Left lung (tissue), 10 donors: ENCODE results near the gene PTPN3. TPM values are rescaled to one million over a fixed set of nuclear protein-coding genes. Genes with fewer than 3 reads are reported as not detected.

Experiments
- ATAC-seq: fragments of 200-7000 bp; cut with Tn5 transposase; one replicate; pipeline ENCODE4 v1.9.1; 2020; ENCODE audit warnings: moderate library complexity
- DNase-seq, 4 donors: peaks; one replicate each; pipeline ENCODE4 v3.0.0-alpha.2; 2013 to 2020
- H3K27ac ChIP-seq, 2 donors: fragments of 200-600 bp; sonication (generic) in 1 of 2; one replicate each; pipeline versions ENCODE4 v1.5.0 to v1.8.0; 2020 to 2021
- H3K27me3 ChIP-seq, 2 donors: fragments of 200-600 bp; sonication (generic) in 1 of 2; one replicate each; pipeline versions ENCODE4 v1.5.0 to v1.8.0; 2020 to 2021
- H3K36me3 ChIP-seq, 2 donors: fragments of 200-600 bp; sonication (generic) in 1 of 2; one replicate each; pipeline versions ENCODE4 v1.5.0 to v1.8.0; 2020 to 2021
- H3K4me1 ChIP-seq, 2 donors: fragments of 200-600 bp; one replicate each; pipeline ENCODE4 v1.8.0; 2021
- H3K4me3 ChIP-seq, 2 donors: fragments of 200-600 bp; sonication (generic) in 1 of 2; one replicate each; pipeline versions ENCODE4 v1.5.0 to v1.8.0; 2020 to 2021; ENCODE audit warnings: mild to moderate bottlenecking in 1 of 2
- H3K9me3 ChIP-seq, 2 donors: fragments of 200-600 bp; sonication (generic) in 1 of 2; one replicate each; pipeline versions ENCODE4 v1.5.0 to v1.8.0; 2020 to 2021
- CTCF ChIP-seq, 2 donors: fragments of 200-600 bp; sonication (generic) in 1 of 2; IDR thresholded peaks; one replicate each; pipeline versions ENCODE4 v1.5.0 to v1.8.0; 2021; ENCODE audit warnings: antibody characterized with exemption in 2 of 2
- intact Hi-C, 2 donors: fragments of 100-400 bp; cut with DNase I; formaldehyde crosslinking; loops; one replicate each; pipeline versions ENCODE4 v1.11.2 to v1.14.2; 2022
- polyA plus RNA-seq, 6 donors: library from polyadenylated mRNA; unstranded; fragments of 120-200 nt; gene quantifications; one replicate each; pipeline ENCODE4 v1.2.1, GENCODE V29; 2013; ENCODE audit not compliant: insufficient read length in 6 of 6
- total RNA-seq, 2 donors: library from RNA; stranded (reverse); fragmentation: NEBNext Ultra II Directional; extraction: Animal tissue kit (Norgen Biotek cat#: 25700); gene quantifications; one replicate each; pipeline ENCODE4 v1.2.1, GENCODE V29; 2021
- donor health status: DM: no; HTN: yes; CAD: no.
- donor health status: DM: no; HTN: no; CAD: no.

Gene PTPN3
- total and polyA plus RNA-seq, 8 donors: 7.7 to 16.6 (median 15.7) TPM

GRCh38 chr9:109441296-109441695 lies 56.8 kb downstream of the PTPN3 start:
- no peaks in the 10 kb centered on the region for H3K9me3 ChIP-seq
- TF ChIP-seq CTCF (IDR thresholded peaks at IDR 0.05): no peak
- H3K27ac ChIP-seq: no peak overlapping the region
- DNase-seq (no peak), ATAC-seq (peak; percentile 9)
- intact Hi-C loops: no loop called here
- peaks cover 0 to 5% of the 10 kb centered on the region in 2 donors for H3K36me3 ChIP-seq
- no peak overlapping the region for H3K4me3 ChIP-seq
- no peaks in the 10 kb centered on the region for H3K4me1 ChIP-seq
- H3K27me3 ChIP-seq: peaks cover 0 to 40% of the 10 kb centered on the region in 2 donors

DNA sequence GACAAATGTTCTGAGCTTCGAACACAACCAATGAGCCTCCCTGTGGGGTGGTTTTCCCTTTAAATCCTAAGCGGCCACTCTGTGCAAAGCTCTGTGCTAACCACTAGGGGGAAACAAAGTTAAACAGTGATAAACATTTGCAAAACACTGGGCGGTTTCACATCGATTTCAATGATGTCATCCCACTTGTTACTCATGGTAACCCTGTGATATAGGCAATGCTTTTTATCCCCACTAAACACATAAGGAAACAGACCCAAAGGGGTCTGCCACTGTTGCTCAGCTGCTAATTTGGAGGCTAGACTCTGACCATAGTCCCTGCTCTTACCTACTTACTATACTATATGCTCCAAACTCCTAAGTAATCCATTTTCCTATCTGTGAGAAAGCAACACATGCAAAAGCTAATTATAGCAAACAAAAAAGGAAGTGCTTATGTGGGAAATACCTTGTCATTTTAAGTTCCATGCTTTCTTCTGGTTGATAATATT lies 57.3 kb downstream of the PTPN3 start:
- Histone ChIP-seq H3K4me3 (no peak overlapping the region), H3K27me3 (peaks cover 0 to 36% of the 10 kb centered on the region in 2 donors), H3K27ac (no peak overlapping the region), H3K4me1 (no peaks in the 10 kb centered on the region), H3K36me3 (peaks cover 0 to 5% of the 10 kb centered on the region in 2 donors), H3K9me3 (no peaks in the 10 kb centered on the region)
- TF ChIP-seq CTCF (IDR thresholded peaks at IDR 0.05): peak; percentile 68 to 77
- intact Hi-C loops: no loop called here
- peak in 2 of 4 donors; percentile 54 to 67 for DNase-seq
- ATAC-seq: peak; percentile 91

DNA sequence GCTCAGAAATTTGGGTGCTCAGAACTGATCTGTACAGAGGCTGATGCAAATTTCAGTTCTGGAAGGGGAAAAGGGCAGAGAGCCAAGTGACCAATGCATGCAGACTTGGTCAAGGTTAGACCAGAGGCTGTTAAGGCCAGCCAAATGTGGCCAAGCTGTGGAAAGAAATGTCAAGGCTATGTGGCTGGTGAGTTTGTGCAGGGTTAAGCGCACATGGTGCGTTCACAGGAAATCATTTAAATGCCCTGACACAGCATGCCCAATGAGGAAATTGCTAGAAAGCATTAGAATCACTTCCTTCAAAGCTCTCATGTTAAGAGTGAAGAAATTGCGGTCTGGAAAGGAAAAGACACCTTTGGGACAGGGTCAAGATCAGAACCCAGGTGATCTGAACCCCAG lies 58.0 kb downstream of the PTPN3 start:
- peaks cover 0 to 35% of the 10 kb centered on the region in 2 donors for H3K27me3 ChIP-seq
- H3K9me3 ChIP-seq: no peaks in the 10 kb centered on the region
- no peak for ATAC-seq
- no peak for DNase-seq
- TF ChIP-seq CTCF (IDR thresholded peaks at IDR 0.05): no peak
- no peak overlapping the region for H3K4me3 ChIP-seq
- no peak overlapping the region for H3K27ac ChIP-seq
- no peaks in the 10 kb centered on the region for H3K4me1 ChIP-seq
- intact Hi-C loops: no loop called here
- peaks cover 0 to 5% of the 10 kb centered on the region in 2 donors for H3K36me3 ChIP-seq

DNA sequence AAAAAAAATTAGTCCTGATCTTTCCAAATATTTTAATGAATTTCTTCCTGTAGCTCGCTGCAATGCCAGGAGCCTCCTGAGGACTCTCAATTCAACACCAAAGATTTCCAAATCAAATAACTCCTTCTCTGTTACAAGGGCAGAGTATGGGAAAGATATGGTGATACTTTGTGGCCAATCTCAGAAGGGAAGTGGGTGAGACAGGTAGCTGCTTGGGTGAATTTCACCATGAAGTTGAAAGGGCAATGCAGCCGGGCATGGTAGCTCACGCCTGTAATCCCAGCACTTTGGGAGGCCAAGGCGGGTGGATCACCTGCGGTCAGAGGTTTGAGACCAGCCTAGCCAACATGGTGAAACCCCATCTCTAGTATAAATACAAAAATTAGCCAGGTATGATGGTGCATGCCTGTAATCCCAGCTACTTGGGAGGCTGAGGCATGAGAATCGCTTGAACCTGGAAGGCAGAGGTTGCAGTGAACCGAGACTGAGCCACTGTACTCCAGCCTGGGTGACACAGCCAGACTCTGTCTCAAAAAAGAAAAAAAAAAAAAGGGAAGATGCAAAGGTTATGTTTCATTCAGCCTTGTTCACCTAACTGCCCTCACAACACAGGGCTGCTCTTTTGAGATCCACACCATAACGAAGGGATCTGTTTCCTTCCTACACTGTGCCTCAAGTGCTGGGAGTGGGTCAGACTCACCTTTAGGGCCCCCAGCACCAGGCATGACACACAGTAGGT lies 58.6 kb downstream of the PTPN3 start:
- H3K27ac ChIP-seq: no peak overlapping the region
- H3K9me3 ChIP-seq: no peaks in the 10 kb centered on the region
- H3K4me1 ChIP-seq: no peaks in the 10 kb centered on the region
- ATAC-seq (no peak), DNase-seq (no peak)
- TF ChIP-seq CTCF (IDR thresholded peaks at IDR 0.05): no peak
- H3K36me3 ChIP-seq: no peaks in the 10 kb centered on the region
- intact Hi-C loops: no loop called here
- peaks cover 0 to 29% of the 10 kb centered on the region in 2 donors for H3K27me3 ChIP-seq
- H3K4me3 ChIP-seq: no peak overlapping the region

GRCh38 chr9:109437286-109437685 lies 60.8 kb downstream of the PTPN3 start:
- intact Hi-C loops: no loop called here
- ATAC-seq (no peak), DNase-seq (peak in 1 of 4 donors; percentile 3)
- Histone ChIP-seq H3K27me3 (peaks cover 0 to 10% of the 10 kb centered on the region in 2 donors), H3K9me3 (no peaks in the 10 kb centered on the region), H3K27ac (no peak overlapping the region), H3K4me1 (no peaks in the 10 kb centered on the region), H3K4me3 (no peak overlapping the region), H3K36me3 (no peaks in the 10 kb centered on the region)
- TF ChIP-seq CTCF (IDR thresholded peaks at IDR 0.05): no peak
